K562 (cell line): ENCODE data around the gene C2orf81. TPM values are rescaled to one million over a fixed set of nuclear protein-coding genes. Genes with fewer than 3 reads are reported as not detected.

ENCODE experiments used
- EP400 ChIP-seq: fragments of 450-650 bp; IDR thresholded peaks from 2 replicates; pipeline ENCODE4 v1.6.1; 2017; ENCODE audit warnings: antibody characterized with exemption, mild to moderate bottlenecking, moderate library complexity
- GTF2E2 ChIP-seq: fragments of 200-800 bp; sonication (Bioruptor generic); IDR thresholded peaks from 2 replicates; pipeline ENCODE4 v1.6.1; 2016; ENCODE audit warnings: missing genetic modification characterization, missing compliant biosample characterization
- KAT7 ChIP-seq: sonication (generic); formaldehyde crosslinking; IDR thresholded peaks from 2 replicates; pipeline ENCODE4 v1.8.0; 2022; ENCODE audit warnings: missing genetic modification reagents, mild to moderate bottlenecking, borderline replicate concordance
- KLF13 ChIP-seq: fragments of 450-650 bp; IDR thresholded peaks from 2 replicates; pipeline ENCODE4 v1.6.1; 2016; ENCODE audit warnings: missing genetic modification characterization, low read depth, mild to moderate bottlenecking, missing compliant biosample characterization, moderate library complexity, borderline replicate concordance
- MBD2 ChIP-seq: sonication (generic); IDR thresholded peaks from 2 replicates; pipeline ENCODE4 v1.6.1; 2016; ENCODE audit warnings: low read depth, borderline replicate concordance
- NFE2L1 ChIP-seq: fragments of 450-650 bp; IDR thresholded peaks from 2 replicates; pipeline ENCODE4 v1.6.1; 2016; ENCODE audit warnings: missing genetic modification characterization, low read depth, mild to moderate bottlenecking, missing compliant biosample characterization, moderate library complexity, borderline replicate concordance
- NFIX ChIP-seq: fragments of 250-450 bp; sonication (Bioruptor Pico); IDR thresholded peaks from 2 replicates; pipeline ENCODE4 v1.4.0; 2020; ENCODE audit warnings: low read depth, mild to moderate bottlenecking, moderate library complexity
- PCBP2 ChIP-seq: fragments of 200-400 bp; formaldehyde crosslinking; IDR thresholded peaks from 2 replicates; pipeline ENCODE4 v1.6.1; 2018; ENCODE audit warnings: low read length, low read depth, mild to moderate bottlenecking, moderate library complexity; ENCODE audit not compliant: poor library complexity, severe bottlenecking
- SIRT6 ChIP-seq: IDR thresholded peaks from one replicate; pipeline ENCODE4 v1.6.1; 2012; ENCODE audit warnings: low read depth, mild to moderate bottlenecking, control low read depth, inconsistent platforms, low read length, moderate library complexity
- TAF9B ChIP-seq: fragments of 450-650 bp; IDR thresholded peaks from 2 replicates; pipeline ENCODE4 v1.6.1; 2018; ENCODE audit warnings: mild to moderate bottlenecking; ENCODE audit not compliant: partially characterized antibody
- TARDBP ChIP-seq: fragments of 450-650 bp; IDR thresholded peaks from 2 replicates; pipeline ENCODE4 v1.6.1; 2016
- ZBTB8A ChIP-seq: fragments of 450-650 bp; IDR thresholded peaks from 2 replicates; pipeline ENCODE4 v1.6.1; 2018; ENCODE audit warnings: mild to moderate bottlenecking, moderate library complexity; ENCODE audit not compliant: partially characterized antibody
- ZNF444 ChIP-seq: fragments of 250-450 bp; sonication (Bioruptor Pico); IDR thresholded peaks from 2 replicates; pipeline ENCODE4 v1.4.0; 2020; ENCODE audit warnings: mild to moderate bottlenecking, moderate library complexity
- ZNF764 ChIP-seq: fragments of 250-450 bp; sonication (Bioruptor Pico); IDR thresholded peaks from 2 replicates; pipeline ENCODE4 v1.4.0; 2020; ENCODE audit warnings: low read depth, mild to moderate bottlenecking, moderate library complexity
- ZNF766 ChIP-seq: fragments of 200-800 bp; sonication (Bioruptor generic); conservative IDR thresholded peaks from 2 replicates; pipeline ENCODE4 v1.6.1; 2016; ENCODE audit warnings: missing genetic modification characterization, missing compliant biosample characterization
- ZSCAN32 ChIP-seq: fragments of 450-650 bp; formaldehyde crosslinking; IDR thresholded peaks from 2 replicates; pipeline ENCODE4 v1.4.0; 2020; ENCODE audit warnings: mild to moderate bottlenecking, moderate library complexity
- polyA plus RNA-seq, 8 experiments: library from polyadenylated mRNA; depleted of rRNA in 4 of 8; stranded (reverse) in 5 of 8; unstranded in 3 of 8; fragments of >200 nt; fragmentation: Nextera tagmentation in 2 of 8; fragmentation: Illumina TruSeq in 1 of 8; extraction: Ambion mirVana in 2 of 8; extraction: Trizol in 1 of 8; gene quantifications; 2 replicates each; pipeline versions ENCODE4 v1.2.1 to v1.2.3, GENCODE V29; 2011 to 2014; ENCODE audit warnings: inconsistent platforms in 1 of 8, missing spikeins in 1 of 8
- total RNA-seq, 7 experiments: library from RNA; depleted of rRNA in 6 of 7; stranded (reverse); fragments of >200 nt in 6 of 7; fragmentation: Illumina TruSeq in 2 of 7; extraction: Trizol in 2 of 7; gene quantifications; 2 replicates each; pipeline versions ENCODE4 v1.2.1 to v1.2.3, GENCODE V29; 2011 to 2021; ENCODE audit warnings: low replicate concordance in 1 of 7
- TF ChIP-seq, protein P1 (sequence below): fragments of 250-450 bp; sonication (Bioruptor Pico); IDR thresholded peaks from 2 replicates; pipeline ENCODE4 v1.6.1; 2021; ENCODE audit warnings: mild to moderate bottlenecking
- TF ChIP-seq, protein P2 (sequence below): fragments of 450-650 bp; IDR thresholded peaks from 2 replicates; pipeline ENCODE4 v1.6.1; 2016; ENCODE audit warnings: low read depth

Gene C2orf81
- total and polyA plus RNA-seq, 9 of the 15 experiments (the other 6 are each of a cell fraction or from before 2014, with no cell fraction given): 0.06 TPM; not detected in 8

- peak; percentile 58 for TF ChIP-seq TAF9B
- peak; percentile 50; the same call in 1 of the 2 replicates for TF ChIP-seq KAT7 (CRISPR knock-in tag)
- TF ChIP-seq EP400: peak; percentile 86
- TF ChIP-seq NFIX (CRISPR knock-in tag): no peak
- TF ChIP-seq PCBP2: no peak
- no peak for TF ChIP-seq ZNF444 (CRISPR knock-in tag)
- TF ChIP-seq NFE2L1 (tag): no peak
- peak; percentile 99 for TF ChIP-seq MBD2
- peak; percentile 86 for TF ChIP-seq TARDBP
- no peak for TF ChIP-seq SIRT6
- no peak for TF ChIP-seq ZNF764 (CRISPR knock-in tag)
- TF ChIP-seq, protein P1, sequence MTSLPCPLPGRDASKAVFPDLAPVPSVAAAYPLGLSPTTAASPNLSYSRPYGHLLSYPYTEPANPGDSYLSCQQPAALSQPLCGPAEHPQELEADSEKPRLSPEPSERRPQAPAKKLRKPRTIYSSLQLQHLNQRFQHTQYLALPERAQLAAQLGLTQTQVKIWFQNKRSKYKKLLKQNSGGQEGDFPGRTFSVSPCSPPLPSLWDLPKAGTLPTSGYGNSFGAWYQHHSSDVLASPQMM (CRISPR knock-in tag): no peak
- TF ChIP-seq, protein P2, sequence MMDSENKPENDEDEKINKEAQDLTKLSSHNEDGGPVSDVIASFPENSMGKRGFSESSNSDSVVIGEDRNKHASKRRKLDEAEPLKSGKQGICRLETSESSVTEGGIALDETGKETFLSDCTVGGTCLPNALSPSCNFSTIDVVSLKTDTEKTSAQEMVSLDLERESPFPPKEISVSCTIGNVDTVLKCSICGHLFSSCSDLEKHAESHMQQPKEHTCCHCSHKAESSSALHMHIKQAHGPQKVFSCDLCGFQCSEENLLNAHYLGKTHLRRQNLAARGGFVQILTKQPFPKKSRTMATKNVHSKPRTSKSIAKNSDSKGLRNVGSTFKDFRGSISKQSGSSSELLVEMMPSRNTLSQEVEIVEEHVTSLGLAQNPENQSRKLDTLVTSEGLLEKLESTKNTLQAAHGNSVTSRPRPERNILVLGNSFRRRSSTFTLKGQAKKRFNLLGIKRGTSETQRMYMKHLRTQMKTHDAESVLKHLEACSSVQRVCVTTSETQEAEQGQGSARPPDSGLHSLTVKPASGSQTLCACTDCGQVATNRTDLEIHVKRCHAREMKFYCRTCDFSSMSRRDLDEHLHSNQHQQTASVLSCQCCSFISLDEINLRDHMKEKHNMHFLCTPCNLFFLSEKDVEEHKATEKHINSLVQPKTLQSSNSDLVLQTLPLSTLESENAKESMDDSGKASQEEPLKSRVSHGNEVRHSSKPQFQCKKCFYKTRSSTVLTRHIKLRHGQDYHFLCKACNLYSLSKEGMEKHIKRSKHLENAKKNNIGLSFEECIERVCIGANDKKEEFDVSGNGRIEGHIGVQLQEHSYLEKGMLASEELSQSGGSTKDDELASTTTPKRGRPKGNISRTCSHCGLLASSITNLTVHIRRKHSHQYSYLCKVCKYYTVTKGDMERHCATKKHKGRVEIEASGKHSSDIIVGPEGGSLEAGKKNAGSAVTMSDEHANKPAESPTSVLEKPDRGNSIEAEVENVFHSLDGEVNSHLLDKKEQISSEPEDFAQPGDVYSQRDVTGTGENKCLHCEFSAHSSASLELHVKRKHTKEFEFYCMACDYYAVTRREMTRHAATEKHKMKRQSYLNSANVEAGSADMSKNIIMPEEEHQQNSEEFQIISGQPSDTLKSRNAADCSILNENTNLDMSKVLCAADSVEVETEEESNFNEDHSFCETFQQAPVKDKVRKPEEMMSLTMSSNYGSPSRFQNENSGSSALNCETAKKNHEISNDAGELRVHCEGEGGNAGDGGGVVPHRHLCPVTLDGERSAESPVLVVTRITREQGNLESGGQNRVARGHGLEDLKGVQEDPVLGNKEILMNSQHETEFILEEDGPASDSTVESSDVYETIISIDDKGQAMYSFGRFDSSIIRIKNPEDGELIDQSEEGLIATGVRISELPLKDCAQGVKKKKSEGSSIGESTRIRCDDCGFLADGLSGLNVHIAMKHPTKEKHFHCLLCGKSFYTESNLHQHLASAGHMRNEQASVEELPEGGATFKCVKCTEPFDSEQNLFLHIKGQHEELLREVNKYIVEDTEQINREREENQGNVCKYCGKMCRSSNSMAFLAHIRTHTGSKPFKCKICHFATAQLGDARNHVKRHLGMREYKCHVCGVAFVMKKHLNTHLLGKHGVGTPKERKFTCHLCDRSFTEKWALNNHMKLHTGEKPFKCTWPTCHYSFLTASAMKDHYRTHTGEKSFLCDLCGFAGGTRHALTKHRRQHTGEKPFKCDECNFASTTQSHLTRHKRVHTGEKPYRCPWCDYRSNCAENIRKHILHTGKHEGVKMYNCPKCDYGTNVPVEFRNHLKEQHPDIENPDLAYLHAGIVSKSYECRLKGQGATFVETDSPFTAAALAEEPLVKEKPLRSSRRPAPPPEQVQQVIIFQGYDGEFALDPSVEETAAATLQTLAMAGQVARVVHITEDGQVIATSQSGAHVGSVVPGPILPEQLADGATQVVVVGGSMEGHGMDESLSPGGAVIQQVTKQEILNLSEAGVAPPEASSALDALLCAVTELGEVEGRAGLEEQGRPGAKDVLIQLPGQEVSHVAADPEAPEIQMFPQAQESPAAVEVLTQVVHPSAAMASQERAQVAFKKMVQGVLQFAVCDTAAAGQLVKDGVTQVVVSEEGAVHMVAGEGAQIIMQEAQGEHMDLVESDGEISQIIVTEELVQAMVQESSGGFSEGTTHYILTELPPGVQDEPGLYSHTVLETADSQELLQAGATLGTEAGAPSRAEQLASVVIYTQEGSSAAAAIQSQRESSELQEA: peak; percentile 70; the same call in 1 of the 2 replicates
- peak; percentile 100 for TF ChIP-seq KLF13 (tag)
- no peak for TF ChIP-seq ZSCAN32 (CRISPR knock-in tag)
- peak; percentile 50 for TF ChIP-seq ZNF766
- no peak for TF ChIP-seq ZBTB8A
- no peak for TF ChIP-seq GTF2E2 (tag)
These were observed 33.5 kb upstream of the C2orf81 start, which contains the start of gene INO80B (continued) for GRCh38 chr2:74454654-74455511.
